Measurements from ENCODE around the gene ABHD16B. TPM values are rescaled to one million over a fixed set of nuclear protein-coding genes. Genes with fewer than 3 reads are reported as not detected.

Gene ABHD16B
- total and polyA plus RNA-seq, 8 donors: 0.12 to 0.53 TPM; not detected in 6

GRCh38 chr20:63898882-63899558 lies 37.7 kb downstream of the ABHD16B start:
- Histone ChIP-seq H3K36me3 (no peaks in the 10 kb centered on the region), H3K27ac (no peak overlapping the region), H3K4me1 (peaks cover 20 to 31% (median 20%) of the 10 kb centered on the region in 3 donors), H3K9me3 (no peaks in the 10 kb centered on the region), H3K4me3 (no peak overlapping the region), H3K27me3 (no peaks in the 10 kb centered on the region)
- FAIRE-seq (no peak), ATAC-seq (no peak), DNase-seq (peak in 1 of 6 donors; percentile 28)
- intact Hi-C loops (cut with DNase I): no loop called here
- WGBS, 2 donors: 76 to 79% methylated on average over 10 of the region's 10 CpGs
- no peak for TF ChIP-seq CTCF (IDR thresholded peaks at IDR 0.05)

GRCh38 chr20:63900413-63900812 lies 39.1 kb downstream of the ABHD16B start:
- 56 to 62% methylated on average over 3 of the region's 3 CpGs for WGBS, 2 donors
- Histone ChIP-seq H3K4me1 (peaks cover 20 to 31% (median 20%) of the 10 kb centered on the region in 3 donors), H3K27ac (no peak overlapping the region), H3K27me3 (no peaks in the 10 kb centered on the region), H3K36me3 (no peaks in the 10 kb centered on the region), H3K4me3 (no peak overlapping the region), H3K9me3 (no peaks in the 10 kb centered on the region)
- DNase-seq: peak in 1 of 6 donors; percentile 8
- TF ChIP-seq CTCF (IDR thresholded peaks at IDR 0.05): no peak
- FAIRE-seq: no peak
- ATAC-seq: no peak
- intact Hi-C loops (cut with DNase I): no loop called here

GRCh38 chr20:63903796-63904561 lies 42.7 kb downstream of the ABHD16B start:
- Histone ChIP-seq H3K27ac (no peak overlapping the region), H3K27me3 (no peaks in the 10 kb centered on the region), H3K9me3 (no peaks in the 10 kb centered on the region), H3K4me1 (peaks cover 0 to 28% (median 15%) of the 10 kb centered on the region in 3 donors), H3K4me3 (no peak overlapping the region), H3K36me3 (no peaks in the 10 kb centered on the region)
- DNase-seq (peak in 1 of 6 donors; percentile 5), ATAC-seq (no peak), FAIRE-seq (no peak)
- WGBS, 2 donors: 78 to 87% methylated on average over 11 of the region's 11 CpGs
- intact Hi-C loops (cut with DNase I): no loop called here
- no peak for TF ChIP-seq CTCF (IDR thresholded peaks at IDR 0.05)

GRCh38 chr20:63908008-63908682 lies 46.8 kb downstream of the ABHD16B start:
- ATAC-seq (peak; percentile 9 to 46 (median 27)), FAIRE-seq (no peak), DNase-seq (peak in 1 of 6 donors; percentile 36)
- intact Hi-C loops (cut with DNase I): no loop called here
- no peaks in the 10 kb centered on the region for H3K27me3 ChIP-seq
- no peaks in the 10 kb centered on the region for H3K36me3 ChIP-seq
- no peak overlapping the region for H3K27ac ChIP-seq
- H3K4me3 ChIP-seq: no peak overlapping the region
- H3K9me3 ChIP-seq: no peaks in the 10 kb centered on the region
- TF ChIP-seq CTCF (IDR thresholded peaks at IDR 0.05): no peak
- WGBS, 2 donors: 44 to 48% methylated on average over 16 of the region's 16 CpGs
- peaks cover 5 to 37% (median 15%) of the 10 kb centered on the region in 3 donors for H3K4me1 ChIP-seq

Data from pancreas (tissue), 10 donors.